ENCODE results near the gene SH3PXD2A.
A peak's percentile ranks its signal among the peaks of the same experiment; 100 is the strongest.

SH3PXD2A gene

GRCh38 chr10:103859161-103860086, 4.0 kb upstream of the SH3PXD2A start:
- Histone ChIP-seq H3K14ac (ENCODE audit: low read length) (no peak overlapping the region), H3K27ac (ENCODE audit: low read depth, low read length) (no peak overlapping the region), H3K4me1 (ENCODE audit: control insufficient read depth in 1 of 2, insufficient read depth in 2 of 2, low read length in 2 of 2) (peaks cover 4 to 12% of the 10 kb centered on the region in 2 experiments), H2AFZ (ENCODE audit: insufficient read depth, low read length, poor library complexity) (no peak overlapping the region), H3K27me3 (ENCODE audit: insufficient read depth, low read length) (no peaks in the 10 kb centered on the region), H3K79me1 (ENCODE audit: low read length) (peaks cover 2% of the 10 kb centered on the region), H4K12ac (ENCODE audit: low read depth, low read length) (no peak overlapping the region), H2BK120ac (ENCODE audit: insufficient read depth, low read length, poor library complexity) (no peak overlapping the region), H2AK5ac (ENCODE audit: low read length) (no peak overlapping the region), H3K36me3 (ENCODE audit: control insufficient read depth in 1 of 2, insufficient read depth in 2 of 2, low read length in 2 of 2) (no peaks in the 10 kb centered on the region), H3K9me3 (ENCODE audit: insufficient read depth, low read depth, low read length) (no peaks in the 10 kb centered on the region), H3K79me2 (ENCODE audit: control insufficient read depth, insufficient read depth, low read length, poor library complexity) (peaks cover 2% of the 10 kb centered on the region), H4K91ac (ENCODE audit: low read depth, low read length) (no peak overlapping the region), H4K8ac (ENCODE audit: low read depth, low read length) (no peak overlapping the region), H3K18ac (ENCODE audit: low read length) (no peak overlapping the region), H3K9ac (ENCODE audit: low read length) (no peak overlapping the region), H2BK5ac (ENCODE audit: low read depth, low read length, poor library complexity) (no peak overlapping the region), H3K4me3 (ENCODE audit: low read depth, low read length) (no peak overlapping the region), H3K4ac (ENCODE audit: low read depth, low read length) (no peak overlapping the region), H3K4me2 (ENCODE audit: low read length) (no peak overlapping the region), H2BK12ac (ENCODE audit: low read length) (no peak overlapping the region), H3K23ac (ENCODE audit: low read length) (no peak overlapping the region)
- no CpG with 5 or more reads among the region's 15 CpGs for WGBS (ENCODE audit: extremely low coverage, insufficient coverage, insufficient read length)
- peak; percentile 64 to 88 for DNase-seq

- Histone ChIP-seq H3K9ac (ENCODE audit: low read length) (no peak overlapping the region), H3K36me3 (ENCODE audit: control insufficient read depth in 1 of 2, insufficient read depth in 2 of 2, low read length in 2 of 2) (no peaks in the 10 kb centered on the region), H4K8ac (ENCODE audit: low read depth, low read length) (no peak overlapping the region), H3K4me1 (ENCODE audit: control insufficient read depth in 1 of 2, insufficient read depth in 2 of 2, low read length in 2 of 2) (peaks cover 5 to 16% of the 10 kb centered on the region in 2 experiments), H3K9me3 (ENCODE audit: insufficient read depth, low read depth, low read length) (no peaks in the 10 kb centered on the region), H3K23ac (ENCODE audit: low read length) (no peak overlapping the region), H3K4me2 (ENCODE audit: low read length) (no peak overlapping the region), H3K27me3 (ENCODE audit: insufficient read depth, low read length) (no peaks in the 10 kb centered on the region), H3K27ac (ENCODE audit: low read depth, low read length) (no peak overlapping the region), H3K4ac (ENCODE audit: low read depth, low read length) (no peak overlapping the region), H2BK5ac (ENCODE audit: low read depth, low read length, poor library complexity) (no peak overlapping the region), H4K12ac (ENCODE audit: low read depth, low read length) (no peak overlapping the region), H2AFZ (ENCODE audit: insufficient read depth, low read length, poor library complexity) (no peak overlapping the region), H4K91ac (ENCODE audit: low read depth, low read length) (no peak overlapping the region), H3K14ac (ENCODE audit: low read length) (no peak overlapping the region), H3K4me3 (ENCODE audit: low read depth, low read length) (no peak overlapping the region), H2BK120ac (ENCODE audit: insufficient read depth, low read length, poor library complexity) (no peak overlapping the region), H3K79me2 (ENCODE audit: control insufficient read depth, insufficient read depth, low read length, poor library complexity) (peaks cover 2% of the 10 kb centered on the region), H2BK12ac (ENCODE audit: low read length) (no peak overlapping the region), H3K18ac (ENCODE audit: low read length) (no peak overlapping the region), H3K79me1 (ENCODE audit: low read length) (peaks cover 2% of the 10 kb centered on the region), H2AK5ac (ENCODE audit: low read length) (no peak overlapping the region)
- no peak for DNase-seq
- WGBS (ENCODE audit: extremely low coverage, insufficient coverage, insufficient read length): no CpG with 5 or more reads among the region's 5 CpGs
These were observed 3.0 kb upstream of the SH3PXD2A start for GRCh38 chr10:103858360-103858759.

GRCh38 chr10:103856797-103857170, 1.4 kb upstream of the SH3PXD2A start:
- no CpG with 5 or more reads among the region's 5 CpGs for WGBS (ENCODE audit: extremely low coverage, insufficient coverage, insufficient read length)

GRCh38 chr10:103855852-103856796, 748 bp upstream of the SH3PXD2A start:
- no peak overlapping the region for H3K23ac ChIP-seq (ENCODE audit: low read length)
- no CpG with 5 or more reads among the region's 34 CpGs for WGBS (ENCODE audit: extremely low coverage, insufficient coverage, insufficient read length)
- peak overlapping the region; percentile 72 for H2AFZ ChIP-seq (ENCODE audit: insufficient read depth, low read length, poor library complexity)

More at GRCh38 chr10:103856797-103857170, 1.4 kb upstream of the SH3PXD2A start:
- H4K91ac ChIP-seq (ENCODE audit: low read depth, low read length): no peak overlapping the region
- H3K4me2 ChIP-seq (ENCODE audit: low read length): no peak overlapping the region
- H2AK5ac ChIP-seq (ENCODE audit: low read length): no peak overlapping the region
- DNase-seq: no peak
- H3K27ac ChIP-seq (ENCODE audit: low read depth, low read length): no peak overlapping the region
- H2BK12ac ChIP-seq (ENCODE audit: low read length): no peak overlapping the region
- peaks cover 2% of the 10 kb centered on the region for H3K79me1 ChIP-seq (ENCODE audit: low read length)
- H3K4ac ChIP-seq (ENCODE audit: low read depth, low read length): no peak overlapping the region
- H2BK5ac ChIP-seq (ENCODE audit: low read depth, low read length, poor library complexity): no peak overlapping the region
- no peak overlapping the region for H2AFZ ChIP-seq (ENCODE audit: insufficient read depth, low read length, poor library complexity)
- H3K36me3 ChIP-seq (ENCODE audit: control insufficient read depth in 1 of 2, insufficient read depth in 2 of 2, low read length in 2 of 2): no peaks in the 10 kb centered on the region
- H4K8ac ChIP-seq (ENCODE audit: low read depth, low read length): no peak overlapping the region
- H3K4me3 ChIP-seq (ENCODE audit: low read depth, low read length): no peak overlapping the region
- H3K9me3 ChIP-seq (ENCODE audit: insufficient read depth, low read depth, low read length): no peaks in the 10 kb centered on the region
- peaks cover 2% of the 10 kb centered on the region for H3K79me2 ChIP-seq (ENCODE audit: control insufficient read depth, insufficient read depth, low read length, poor library complexity)
- H4K12ac ChIP-seq (ENCODE audit: low read depth, low read length): no peak overlapping the region
- no peak overlapping the region for H3K18ac ChIP-seq (ENCODE audit: low read length)
- H3K4me1 ChIP-seq (ENCODE audit: control insufficient read depth in 1 of 2, insufficient read depth in 2 of 2, low read length in 2 of 2): peaks cover 5 to 16% of the 10 kb centered on the region in 2 experiments
- H3K14ac ChIP-seq (ENCODE audit: low read length): no peak overlapping the region
- H2BK120ac ChIP-seq (ENCODE audit: insufficient read depth, low read length, poor library complexity): no peak overlapping the region
- no peaks in the 10 kb centered on the region for H3K27me3 ChIP-seq (ENCODE audit: insufficient read depth, low read length)
- H3K23ac ChIP-seq (ENCODE audit: low read length): no peak overlapping the region
- no peak overlapping the region for H3K9ac ChIP-seq (ENCODE audit: low read length)

More at GRCh38 chr10:103855852-103856796, 748 bp upstream of the SH3PXD2A start:
- Histone ChIP-seq H2BK5ac (ENCODE audit: low read depth, low read length, poor library complexity) (no peak overlapping the region), H3K27ac (ENCODE audit: low read depth, low read length) (no peak overlapping the region), H3K36me3 (ENCODE audit: control insufficient read depth in 1 of 2, insufficient read depth in 2 of 2, low read length in 2 of 2) (no peaks in the 10 kb centered on the region), H3K9me3 (ENCODE audit: insufficient read depth, low read depth, low read length) (no peaks in the 10 kb centered on the region), H3K9ac (ENCODE audit: low read length) (no peak overlapping the region), H3K79me2 (ENCODE audit: control insufficient read depth, insufficient read depth, low read length, poor library complexity) (peaks cover 2% of the 10 kb centered on the region), H2BK12ac (ENCODE audit: low read length) (no peak overlapping the region), H3K79me1 (ENCODE audit: low read length) (peaks cover 2% of the 10 kb centered on the region), H3K4me3 (ENCODE audit: low read depth, low read length) (peak overlapping the region; percentile 77), H4K91ac (ENCODE audit: low read depth, low read length) (peak overlapping the region; percentile 64), H3K4ac (ENCODE audit: low read depth, low read length) (peak overlapping the region; percentile 4), H2AK5ac (ENCODE audit: low read length) (no peak overlapping the region), H4K8ac (ENCODE audit: low read depth, low read length) (peak overlapping the region; percentile 43), H3K4me1 (ENCODE audit: control insufficient read depth in 1 of 2, insufficient read depth in 2 of 2, low read length in 2 of 2) (peaks cover 5 to 16% of the 10 kb centered on the region in 2 experiments), H3K4me2 (ENCODE audit: low read length) (peak overlapping the region; percentile 91), H4K12ac (ENCODE audit: low read depth, low read length) (no peak overlapping the region), H3K18ac (ENCODE audit: low read length) (no peak overlapping the region), H2BK120ac (ENCODE audit: insufficient read depth, low read length, poor library complexity) (no peak overlapping the region), H3K14ac (ENCODE audit: low read length) (peak overlapping the region; percentile 12), H3K27me3 (ENCODE audit: insufficient read depth, low read length) (no peaks in the 10 kb centered on the region)
- DNase-seq: no peak

All from trophoblast cell (in vitro differentiated cells and primary cell).